NCI-H2107 treated with DMSO at 0.1 percent for 48 hours (cell line): ENCODE data around the gene ARMC5.
"Not testable (repeated sequence)": the region's sequence is repeated elsewhere in the genome, so short reads cannot be mapped to it uniquely, and the experiment has no call there.

Source experiments
- DNase-seq: peaks from one replicate; lab custom pipeline; 2025; ENCODE audit not compliant: unreplicated experiment; lab: John Stamatoyannopoulos, UW

ARMC5 gene

GRCh38 chr16:31496670-31497069 is 37.4 kb downstream of the ARMC5 start:
- no peak for DNase-seq

GRCh38 chr16:31498493-31498892 is 39.2 kb downstream of the ARMC5 start:
- DNase-seq: no peak

GRCh38 chr16:31499928-31500327 is 40.6 kb downstream of the ARMC5 start:
- DNase-seq: no peak

- no peak for DNase-seq
Observed at GRCh38 chr16:31501226-31501965, 42.1 kb downstream of the ARMC5 start.

GRCh38 chr16:31501966-31502348 is 42.7 kb downstream of the ARMC5 start:
- no peak for DNase-seq

GRCh38 chr16:31502981-31503380 is 43.7 kb downstream of the ARMC5 start:
- DNase-seq: no peak

GRCh38 chr16:31503555-31503954 is 44.3 kb downstream of the ARMC5 start:
- DNase-seq: not testable (repeated sequence)

- no peak for DNase-seq
Observed at GRCh38 chr16:31504159-31504558, 44.9 kb downstream of the ARMC5 start.

GRCh38 chr16:31505483-31505882 is 46.2 kb downstream of the ARMC5 start:
- DNase-seq: no peak

- no peak for DNase-seq
Observed at GRCh38 chr16:31507617-31507928, 48.3 kb downstream of the ARMC5 start.

GRCh38 chr16:31507929-31508705 is 48.8 kb downstream of the ARMC5 start, which contains the start of gene RUSF1:
Gene RUSF1 (minus strand): TSS chr16:31508391. CDS start chr16:31508373, 18 bp downstream.
- DNase-seq: peak; percentile 50

- DNase-seq: no peak
Observed at GRCh38 chr16:31508706-31509195, 49.5 kb downstream of the ARMC5 start.

- no peak for DNase-seq
Observed at GRCh38 chr16:31513126-31513525, 53.8 kb downstream of the ARMC5 start.

GRCh38 chr16:31513884-31514283 is 54.6 kb downstream of the ARMC5 start:
- DNase-seq: no peak
